HG03139 (cell line): Measurements from ENCODE around the gene TNFRSF19.
A peak's percentile ranks its signal among the peaks of the same experiment; 100 is the strongest.
"Not testable (repeated sequence)": the region's sequence is repeated elsewhere in the genome, so short reads cannot be mapped to it uniquely, and the experiment has no call there.

ENCODE experiments used
- ATAC-seq: cut with Tn5 transposase; IDR thresholded peaks from one replicate; pipeline ENCODE4 v1.9.1; 2021; ENCODE audit not compliant: unreplicated experiment

Gene TNFRSF19

GRCh38 chr13:23567906-23568460 lies 2.2 kb upstream of the TNFRSF19 start:
- no peak for ATAC-seq

- no peak for ATAC-seq
Measured at GRCh38 chr13:23570921-23571315, 706 bp downstream of the TNFRSF19 start.

GRCh38 chr13:23571431-23571830 lies 1.2 kb downstream of the TNFRSF19 start:
- ATAC-seq, result no peak

- ATAC-seq, result no peak
Measured at GRCh38 chr13:23572836-23573235, 2.6 kb downstream of the TNFRSF19 start.

GRCh38 chr13:23574421-23575145 lies 4.4 kb downstream of the TNFRSF19 start:
- no peak for ATAC-seq

- no peak for ATAC-seq
Measured at GRCh38 chr13:23575632-23576031, 5.4 kb downstream of the TNFRSF19 start.

- ATAC-seq, result peak; percentile 60
Measured at GRCh38 chr13:23578411-23579071, 8.3 kb downstream of the TNFRSF19 start.

GRCh38 chr13:23579072-23579895 lies 9.1 kb downstream of the TNFRSF19 start:
- ATAC-seq, result peak; percentile 89

- no peak for ATAC-seq
Measured at GRCh38 chr13:23579896-23580683, 9.9 kb downstream of the TNFRSF19 start.

GRCh38 chr13:23580684-23581060 lies 10.5 kb downstream of the TNFRSF19 start:
- no peak for ATAC-seq

GRCh38 chr13:23583491-23583890 lies 13.3 kb downstream of the TNFRSF19 start:
- ATAC-seq, result no peak

GRCh38 chr13:23584275-23584674 lies 14.1 kb downstream of the TNFRSF19 start:
- no peak for ATAC-seq

GRCh38 chr13:23586336-23586735 lies 16.1 kb downstream of the TNFRSF19 start:
- no peak for ATAC-seq

GRCh38 chr13:23588666-23589065 lies 18.5 kb downstream of the TNFRSF19 start:
- no peak for ATAC-seq

- ATAC-seq, result no peak
Measured at GRCh38 chr13:23592596-23592995, 22.4 kb downstream of the TNFRSF19 start.

- no peak for ATAC-seq
Measured at GRCh38 chr13:23593148-23593547, 22.9 kb downstream of the TNFRSF19 start.

- not testable (repeated sequence) for ATAC-seq
Measured at GRCh38 chr13:23594290-23594689, 24.1 kb downstream of the TNFRSF19 start.

- no peak for ATAC-seq
Measured at GRCh38 chr13:23598369-23598768, 28.2 kb downstream of the TNFRSF19 start.

- no peak for ATAC-seq
Measured at GRCh38 chr13:23599083-23599925, 29.1 kb downstream of the TNFRSF19 start.

GRCh38 chr13:23600100-23600499 lies 29.9 kb downstream of the TNFRSF19 start:
- no peak for ATAC-seq
